ENCODE results near the gene NSMCE4A. TPM values are rescaled to one million over a fixed set of nuclear protein-coding genes. Genes with fewer than 3 reads are reported as not detected.
A peak's percentile ranks its signal among the peaks of the same experiment; 100 is the strongest.

NSMCE4A gene
- total and polyA plus RNA-seq, 2 of the 8 experiments (the other 6 are each of a cell fraction or from before 2014, with no cell fraction given), result 48.6 to 66.0 TPM

- no peaks in the 10 kb centered on the region for H3K9me3 ChIP-seq (ENCODE audit: insufficient read depth in 2 of 2, low read depth in 1 of 2, low read length in 1 of 2)
- no peak overlapping the region for H3K23ac ChIP-seq (ENCODE audit: insufficient read length)
- H3K27ac ChIP-seq (ENCODE audit: low read depth, low read length), result no peak overlapping the region
- no peak overlapping the region for H2BK15ac ChIP-seq (ENCODE audit: low read length)
- CTCF ChIA-PET (ENCODE audit: partially characterized antibody), result interaction anchor here (0.6 to 0.7 kb wide), 2 partner anchors 10 to 1036 kb away, joined by 3 read pairs; no protein-coding TSS in a partner anchor
- no peak overlapping the region for H3K56ac ChIP-seq (replicated peaks; ENCODE audit: insufficient read length, low read depth, low read length)
- FAIRE-seq (no peak), DNase-seq (ENCODE audit: low read depth in 1 of 2, low spot score in 2 of 2) (no peak)
- no peak overlapping the region for H3K4ac ChIP-seq (replicated peaks; ENCODE audit: insufficient read length, low read depth, low read length)
- POLR2A ChIA-PET (ENCODE audit: partially characterized antibody), result interaction anchor here (0.7 to 1.4 kb wide), 5 partner anchors 9 to 145 kb away, joined by 3 to 6 read pairs (median 4); partner anchors contain the start of gene ATE1
- no peaks in the 10 kb centered on the region for H3K79me2 ChIP-seq (ENCODE audit: control insufficient read depth in 1 of 2, insufficient read depth in 2 of 2, low read length in 2 of 2)
- no peak overlapping the region for H3K14ac ChIP-seq (ENCODE audit: insufficient read length)
- H3K27me3 ChIP-seq (replicated peaks in 1 of 4; ENCODE audit: control insufficient read depth in 3 of 4, extremely low read depth in 1 of 4, insufficient read depth in 3 of 4, low read length in 3 of 4), result no peaks in the 10 kb centered on the region
- H3K9ac ChIP-seq (replicated peaks in 1 of 4; ENCODE audit: extremely low read depth in 1 of 4, low read depth in 3 of 4, low read length in 3 of 4), result no peak overlapping the region
- peak overlapping the region in 1 of 2 experiments; percentile 10; a peak in 1 of 4 replicates for H3K4me2 ChIP-seq (ENCODE audit: insufficient read depth in 1 of 2, low read depth in 2 of 2, low read length in 2 of 2)
- H3K4me1 ChIP-seq (replicated peaks in 1 of 4; ENCODE audit: control insufficient read depth in 3 of 4, insufficient read depth in 4 of 4, low read length in 3 of 4), result peaks cover 0 to 4% (median under 1%) of the 10 kb centered on the region in 4 experiments; a peak in 3 of 7 replicates
- H3K36me3 ChIP-seq (ENCODE audit: control insufficient read depth in 2 of 4, insufficient read depth in 4 of 4, low read length in 3 of 4), result peaks cover 0 to 45% (median 8%) of the 10 kb centered on the region in 4 experiments; a peak in 5 of 8 replicates
- no peaks in the 10 kb centered on the region for H3K79me1 ChIP-seq (ENCODE audit: low read depth, low read length)
- no peak overlapping the region for H2BK12ac ChIP-seq (ENCODE audit: low read depth, low read length)
- H2BK5ac ChIP-seq (ENCODE audit: low read depth, low read length), result no peak overlapping the region
- no peak overlapping the region for H3K18ac ChIP-seq (ENCODE audit: extremely low read depth, low read length)
- no peak overlapping the region for H4K5ac ChIP-seq (ENCODE audit: insufficient read length, low read depth, low read length)
- H3K23me2 ChIP-seq (ENCODE audit: low read depth, low read length), result no peaks in the 10 kb centered on the region
- no peak overlapping the region for H2AFZ ChIP-seq (ENCODE audit: low read length)
- no peak overlapping the region for H4K91ac ChIP-seq (replicated peaks; ENCODE audit: insufficient read length, low read length)
- H4K8ac ChIP-seq (ENCODE audit: extremely low read depth, insufficient read depth, low read length), result no peak overlapping the region
- TF ChIP-seq CHD2 (IDR thresholded peaks at IDR 0.05; ENCODE audit: low read length) (no peak), FOSL1 (IDR thresholded peaks at IDR 0.05; ENCODE audit: insufficient read depth, low read depth, low read length) (no peak), SP4 (IDR thresholded peaks at IDR 0.05; ENCODE audit: low read length) (no peak), NRF1 (IDR thresholded peaks at IDR 0.05; ENCODE audit: low read depth, low read length) (no peak), SUZ12 (IDR thresholded peaks at IDR 0.05; ENCODE audit: low read length) (no peak), GABPA (IDR thresholded peaks at IDR 0.05; ENCODE audit: borderline replicate concordance, insufficient read depth, low read length) (no peak), HDAC2 (IDR thresholded peaks at IDR 0.05; ENCODE audit: borderline replicate concordance in 1 of 2, low read depth in 2 of 2, low read length in 2 of 2) (no peak), KDM1A (IDR thresholded peaks at IDR 0.05; ENCODE audit: borderline replicate concordance, low read length) (no peak)
- TF ChIP-seq, protein P1, sequence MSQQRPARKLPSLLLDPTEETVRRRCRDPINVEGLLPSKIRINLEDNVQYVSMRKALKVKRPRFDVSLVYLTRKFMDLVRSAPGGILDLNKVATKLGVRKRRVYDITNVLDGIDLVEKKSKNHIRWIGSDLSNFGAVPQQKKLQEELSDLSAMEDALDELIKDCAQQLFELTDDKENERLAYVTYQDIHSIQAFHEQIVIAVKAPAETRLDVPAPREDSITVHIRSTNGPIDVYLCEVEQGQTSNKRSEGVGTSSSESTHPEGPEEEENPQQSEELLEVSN (IDR thresholded peaks at IDR 0.05), result no peak
- 70% methylated on average over 3 of the region's 3 CpGs; no CpG with 5 or more reads in 1 of the 2 experiments for WGBS, 2 experiments (ENCODE audit: extremely low coverage in 1 of 2, insufficient coverage in 1 of 2, insufficient read length in 1 of 2, insufficient replicate concordance in 2 of 2, low coverage in 1 of 2, low lambda C conversion rate in 2 of 2, missing lambda C conversion rate in 1 of 2)
- no peak overlapping the region for H3K4me3 ChIP-seq (ENCODE audit: extremely low read depth in 1 of 4, insufficient read depth in 2 of 4, low read depth in 3 of 4, low read length in 4 of 4)
- no peaks in the 10 kb centered on the region for H4K20me1 ChIP-seq (replicated peaks in 1 of 2; ENCODE audit: control insufficient read depth in 1 of 2, insufficient read depth in 2 of 2, low read length in 2 of 2)
- no peak overlapping the region for H2BK120ac ChIP-seq (replicated peaks; ENCODE audit: low read depth, low read length)
- no peak overlapping the region for H2BK20ac ChIP-seq (ENCODE audit: low read length)
- H2AK5ac ChIP-seq (ENCODE audit: low read depth, low read length), result no peak overlapping the region
Measured at GRCh38 chr10:121959671-121960070, 15.3 kb downstream of the NSMCE4A start.

All from H1 (cell line).